Urothelium cell line (cell line): ENCODE results near the gene STK32A.

Source experiments
- DNase-seq: peaks from one replicate; pipeline ENCODE4 v3.0.0; 2011; ENCODE audit warnings: low spot score, mixed read lengths
- FAIRE-seq: peaks from 2 replicates; lab custom pipeline; 2011; peaks lifted over from hg19 to GRCh38; lab: Jason Lieb, UNC

Gene STK32A

GRCh38 chr5:147413266-147413665 is 178.4 kb downstream of the STK32A start:
- no peak for DNase-seq
- FAIRE-seq = no peak

DNA sequence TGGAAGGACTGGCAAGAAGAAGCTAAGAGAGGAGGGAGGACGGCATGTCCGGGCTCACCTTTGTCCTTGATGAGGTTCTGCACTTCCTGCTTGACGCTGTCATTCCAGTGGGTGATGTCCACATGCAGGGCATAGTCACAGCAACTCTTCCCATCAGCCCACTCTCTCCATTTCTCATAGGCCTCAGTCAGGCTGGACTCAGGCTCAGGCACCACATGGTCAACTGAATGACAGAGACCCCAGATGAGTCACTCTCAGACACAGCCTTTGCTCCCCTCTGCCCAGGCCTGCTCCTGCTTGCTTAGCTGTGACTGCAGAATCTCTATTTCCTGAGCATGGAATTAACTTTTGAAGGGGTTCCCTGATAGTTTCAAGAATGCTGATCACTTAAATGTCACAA is 180.8 kb downstream of the STK32A start:
- no peak for FAIRE-seq
- DNase-seq = no peak

GRCh38 chr5:147417135-147417813 is 182.4 kb downstream of the STK32A start:
- DNase-seq (no peak), FAIRE-seq (no peak)

DNA sequence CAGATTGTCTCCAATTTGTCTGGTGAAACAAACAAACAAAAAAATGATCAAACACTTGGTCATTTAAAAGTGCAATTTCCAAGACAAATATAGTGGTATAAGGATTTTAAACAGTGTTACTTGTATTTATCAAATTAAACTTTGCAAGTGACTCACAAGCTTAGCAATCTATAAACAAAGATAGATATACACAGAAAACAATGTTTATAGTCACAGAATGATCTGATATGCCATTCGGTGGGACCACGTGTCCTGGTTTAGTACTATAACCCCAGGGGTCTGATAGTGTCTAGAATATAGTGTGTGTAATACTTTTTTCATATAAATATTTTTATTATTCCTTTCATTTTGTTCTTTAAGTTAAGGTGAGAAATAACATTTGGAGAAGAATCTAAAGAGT is 183.8 kb downstream of the STK32A start:
- no peak for DNase-seq
- FAIRE-seq = no peak

GRCh38 chr5:147426640-147427327 is 192.0 kb downstream of the STK32A start:
- DNase-seq (no peak), FAIRE-seq (no peak)

GRCh38 chr5:147427521-147428401 is 192.9 kb downstream of the STK32A start:
- FAIRE-seq (no peak), DNase-seq (no peak)

DNA sequence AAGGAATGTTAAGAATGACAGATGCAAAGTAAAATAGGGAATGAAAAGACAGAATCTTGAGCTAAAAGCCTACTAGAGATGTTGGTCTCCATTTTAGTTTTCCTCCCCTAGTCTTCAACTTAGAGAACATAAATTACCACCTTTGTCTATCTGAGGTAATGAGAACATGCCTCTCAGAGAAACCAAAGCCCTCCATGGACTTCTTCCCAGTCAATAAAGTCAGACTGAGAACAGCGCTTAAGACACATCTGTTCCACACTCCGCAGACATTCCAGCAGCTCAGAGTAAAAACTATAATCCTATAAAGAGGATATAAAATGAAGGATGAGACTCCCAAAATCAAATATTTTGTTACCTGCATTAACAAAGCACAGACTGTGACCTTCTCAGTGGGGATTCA is 195.8 kb downstream of the STK32A start:
- no peak for FAIRE-seq

DNA sequence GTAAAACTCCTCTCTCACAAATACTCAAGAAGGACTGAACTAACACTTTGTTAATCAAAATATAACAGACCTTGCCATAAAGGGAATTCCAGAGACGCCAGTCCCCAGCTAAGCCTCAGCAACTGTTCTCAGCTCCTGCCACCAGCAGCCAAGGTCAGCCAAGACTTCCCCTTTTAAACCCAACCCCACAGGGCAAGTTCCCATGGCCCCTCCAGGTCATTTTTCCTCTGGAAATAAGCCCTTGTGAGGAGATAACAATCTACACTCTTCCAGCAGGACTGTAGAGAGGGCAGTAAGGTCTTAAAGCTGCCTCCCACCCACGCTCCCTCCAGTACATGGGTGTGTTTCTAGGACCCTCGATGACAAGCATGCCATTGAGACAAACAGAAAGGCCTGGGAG is 196.8 kb downstream of the STK32A start:
- FAIRE-seq (no peak), DNase-seq (no peak)

More for the DNA sequence above, 195.8 kb downstream of the STK32A start:
- DNase-seq = no peak

DNA sequence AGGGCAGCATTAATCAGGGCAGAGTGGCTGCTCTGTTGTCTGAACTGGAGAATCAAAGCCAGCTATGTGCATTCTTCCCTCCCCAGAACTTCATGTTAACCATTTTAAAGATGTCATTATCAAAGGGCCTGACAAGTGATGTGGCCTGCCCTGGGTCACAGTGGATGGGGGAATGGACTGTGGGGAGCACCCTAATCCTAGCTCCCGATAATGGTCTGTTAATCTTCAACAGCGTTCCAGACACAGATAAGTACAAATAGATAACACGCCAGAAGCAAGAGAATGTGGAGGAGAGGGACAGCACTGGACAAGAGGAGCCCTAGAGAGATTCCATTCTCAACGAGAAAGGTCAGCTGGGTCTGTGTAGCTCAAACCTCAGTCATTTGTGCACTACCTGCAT is 197.5 kb downstream of the STK32A start:
- FAIRE-seq = no peak

DNA sequence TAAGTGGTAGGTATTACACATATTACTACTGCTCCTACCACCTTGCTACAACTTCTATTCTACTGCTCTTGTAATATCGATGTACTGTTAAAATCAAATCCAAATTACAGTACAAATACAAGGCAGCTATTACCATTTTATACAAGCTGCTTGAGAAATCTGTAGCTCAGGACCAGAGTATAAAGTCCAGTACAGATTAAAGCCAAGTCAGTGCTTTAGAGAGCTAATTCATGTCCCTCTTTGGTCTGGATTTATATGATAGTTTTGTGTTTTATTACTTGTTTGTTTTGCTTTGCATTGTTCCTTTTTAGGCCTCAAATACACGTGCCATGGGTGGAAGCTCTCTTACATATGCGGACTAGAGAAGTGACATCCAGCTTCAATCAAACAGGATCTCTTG is 199.2 kb downstream of the STK32A start:
- FAIRE-seq = no peak
- no peak for DNase-seq

More for the DNA sequence above, 197.5 kb downstream of the STK32A start:
- no peak for DNase-seq

- FAIRE-seq = no peak
Measured at GRCh38 chr5:147436596-147436995, 201.8 kb downstream of the STK32A start.

DNA sequence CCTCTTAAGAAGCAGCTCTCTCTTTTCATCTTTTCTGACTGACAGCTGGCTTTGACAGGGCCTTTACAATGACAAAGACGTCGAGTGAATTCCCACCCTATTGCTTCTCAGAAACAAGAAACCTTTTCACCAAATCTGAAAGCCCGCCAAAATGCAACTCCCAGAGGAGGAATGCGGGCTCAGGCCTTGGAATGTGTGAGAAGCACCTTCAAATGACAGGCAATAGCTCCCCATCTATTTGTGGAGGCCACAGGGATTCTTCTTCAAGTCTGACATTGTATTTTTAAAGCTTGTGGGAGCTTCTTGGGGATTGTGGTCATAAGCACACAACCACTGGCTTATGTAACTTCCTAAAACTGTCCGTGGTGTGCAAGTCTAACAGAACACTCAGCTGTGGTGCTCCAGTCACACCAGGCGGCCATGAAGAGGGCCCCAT is 202.4 kb downstream of the STK32A start:
- DNase-seq (no peak), FAIRE-seq (no peak)

More at GRCh38 chr5:147436596-147436995, 201.8 kb downstream of the STK32A start:
- DNase-seq = no peak
